Adipocyte (in vitro differentiated cells): ENCODE measurements around the gene ADCY2.
A peak's percentile ranks its signal among the peaks of the same experiment; 100 is the strongest.

ENCODE experiments used
- DNase-seq: peaks from one replicate; pipeline ENCODE4 v3.0.0-alpha.2; 2015; ENCODE audit warnings: low read depth
- H3K27me3 ChIP-seq: replicated peaks from 2 replicates; pipeline ENCODE4 v1.7.0; 2013; ENCODE audit warnings: mild to moderate bottlenecking, low read length, moderate library complexity; ENCODE audit not compliant: control insufficient read depth, insufficient read depth
- H3K36me3 ChIP-seq: 2 replicates; pipeline ENCODE4 v1.7.0; 2013; ENCODE audit warnings: low read length, mild to moderate bottlenecking, moderate library complexity; ENCODE audit not compliant: control insufficient read depth, insufficient read depth, severe bottlenecking
- H3K4me1 ChIP-seq: 2 replicates; pipeline ENCODE4 v1.7.0; 2013; ENCODE audit warnings: mild to moderate bottlenecking, low read length, moderate library complexity; ENCODE audit not compliant: control insufficient read depth, insufficient read depth
- H3K4me3 ChIP-seq: 2 replicates; pipeline ENCODE4 v1.7.0; 2013; ENCODE audit warnings: mild to moderate bottlenecking, low read length, moderate library complexity
- H3K9ac ChIP-seq: 2 replicates; pipeline ENCODE4 v1.7.0; 2013; ENCODE audit warnings: mild to moderate bottlenecking, low read length, moderate library complexity
- H3K9me3 ChIP-seq: 2 replicates; pipeline ENCODE4 v1.7.0; 2013; ENCODE audit warnings: mild to moderate bottlenecking, low read length, moderate library complexity; ENCODE audit not compliant: control insufficient read depth

ADCY2 gene

DNA sequence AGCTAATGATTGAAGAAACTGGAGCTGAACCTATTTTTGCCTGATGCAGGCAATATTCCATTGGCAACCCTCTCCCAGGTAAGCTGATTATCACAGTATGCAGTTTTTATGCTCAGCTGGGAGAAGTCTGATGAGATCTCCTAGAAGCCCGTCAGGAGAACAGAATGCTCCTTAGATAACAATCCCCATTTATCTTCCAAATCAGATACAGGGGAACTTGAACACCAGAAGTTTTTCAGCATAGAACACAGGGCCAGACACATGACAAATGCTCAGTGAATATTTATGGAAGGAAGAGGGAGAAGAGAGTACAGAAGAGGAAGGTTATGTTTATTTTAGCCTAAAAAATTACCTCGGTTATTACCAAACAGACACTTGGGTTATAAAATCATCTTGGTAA lies 417.1 kb downstream of the ADCY2 start:
- no peaks in the 10 kb centered on the region for H3K4me1 ChIP-seq
- no peak overlapping the region for H3K4me3 ChIP-seq
- H3K9ac ChIP-seq, result no peak overlapping the region
- H3K9me3 ChIP-seq, result no peaks in the 10 kb centered on the region
- H3K36me3 ChIP-seq, result no peaks in the 10 kb centered on the region
- no peak for DNase-seq
- peaks cover 25% of the 10 kb centered on the region for H3K27me3 ChIP-seq

GRCh38 chr5:7813576-7813975 lies 417.6 kb downstream of the ADCY2 start:
- Histone ChIP-seq H3K4me3 (no peak overlapping the region), H3K4me1 (no peaks in the 10 kb centered on the region), H3K36me3 (no peaks in the 10 kb centered on the region), H3K27me3 (peaks cover 19% of the 10 kb centered on the region), H3K9me3 (no peaks in the 10 kb centered on the region), H3K9ac (no peak overlapping the region)
- no peak for DNase-seq

GRCh38 chr5:7814816-7815215 lies 418.9 kb downstream of the ADCY2 start:
- Histone ChIP-seq H3K4me3 (no peak overlapping the region), H3K27me3 (peaks cover 28% of the 10 kb centered on the region), H3K4me1 (no peaks in the 10 kb centered on the region), H3K9ac (no peak overlapping the region), H3K9me3 (no peaks in the 10 kb centered on the region), H3K36me3 (no peaks in the 10 kb centered on the region)
- no peak for DNase-seq

GRCh38 chr5:7815892-7816534 lies 420.1 kb downstream of the ADCY2 start:
- peaks cover 21% of the 10 kb centered on the region for H3K27me3 ChIP-seq
- H3K9ac ChIP-seq, result peak overlapping the region; percentile 1
- peak; percentile 58 for DNase-seq
- no peaks in the 10 kb centered on the region for H3K36me3 ChIP-seq
- no peaks in the 10 kb centered on the region for H3K9me3 ChIP-seq
- no peaks in the 10 kb centered on the region for H3K4me1 ChIP-seq
- H3K4me3 ChIP-seq, result no peak overlapping the region

DNA sequence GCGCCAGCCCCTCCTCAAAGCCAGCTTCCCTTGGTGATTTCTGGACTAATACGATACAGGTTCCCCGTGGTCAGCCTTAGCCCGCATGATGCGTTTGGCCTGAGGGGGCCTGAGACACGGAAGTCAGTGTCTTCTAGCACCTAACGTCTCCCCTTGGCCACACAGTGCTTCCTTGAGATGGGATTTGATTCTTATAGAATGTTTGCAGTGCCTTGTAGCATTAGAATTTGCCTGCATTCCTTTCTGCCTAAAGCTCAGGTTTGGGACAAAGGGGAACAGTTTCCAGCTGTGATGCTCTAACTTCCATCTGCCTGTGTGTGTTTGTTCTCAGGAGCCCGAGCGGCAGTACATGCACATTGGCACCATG lies 420.6 kb downstream of the ADCY2 start:
- no peak overlapping the region for H3K9ac ChIP-seq
- no peaks in the 10 kb centered on the region for H3K4me1 ChIP-seq
- no peaks in the 10 kb centered on the region for H3K36me3 ChIP-seq
- DNase-seq, result no peak
- peaks cover 23% of the 10 kb centered on the region for H3K27me3 ChIP-seq
- no peaks in the 10 kb centered on the region for H3K9me3 ChIP-seq
- no peak overlapping the region for H3K4me3 ChIP-seq

- no peak for DNase-seq
- Histone ChIP-seq H3K36me3 (no peaks in the 10 kb centered on the region), H3K27me3 (peaks cover 15% of the 10 kb centered on the region), H3K9me3 (no peaks in the 10 kb centered on the region), H3K4me3 (no peak overlapping the region), H3K4me1 (peaks cover 8% of the 10 kb centered on the region), H3K9ac (no peak overlapping the region)
These were observed 426.5 kb downstream of the ADCY2 start for GRCh38 chr5:7822449-7822848.

GRCh38 chr5:7823594-7823993 lies 427.7 kb downstream of the ADCY2 start:
- Histone ChIP-seq H3K36me3 (no peaks in the 10 kb centered on the region), H3K9ac (no peak overlapping the region), H3K4me3 (no peak overlapping the region), H3K27me3 (peaks cover 15% of the 10 kb centered on the region), H3K4me1 (peaks cover 15% of the 10 kb centered on the region), H3K9me3 (no peaks in the 10 kb centered on the region)
- no peak for DNase-seq

GRCh38 chr5:7824995-7825394 lies 429.1 kb downstream of the ADCY2 start:
- no peak for DNase-seq
- Histone ChIP-seq H3K9ac (no peak overlapping the region), H3K27me3 (peaks cover 6% of the 10 kb centered on the region), H3K9me3 (no peaks in the 10 kb centered on the region), H3K36me3 (no peaks in the 10 kb centered on the region), H3K4me1 (peaks cover 15% of the 10 kb centered on the region), H3K4me3 (no peak overlapping the region)

- H3K27me3 ChIP-seq, result peaks cover 6% of the 10 kb centered on the region
- peaks cover 15% of the 10 kb centered on the region for H3K4me1 ChIP-seq
- H3K36me3 ChIP-seq, result no peaks in the 10 kb centered on the region
- no peak overlapping the region for H3K4me3 ChIP-seq
- no peak overlapping the region for H3K9ac ChIP-seq
- no peaks in the 10 kb centered on the region for H3K9me3 ChIP-seq
- no peak for DNase-seq
These were observed 429.7 kb downstream of the ADCY2 start for GRCh38 chr5:7825630-7826029.

DNA sequence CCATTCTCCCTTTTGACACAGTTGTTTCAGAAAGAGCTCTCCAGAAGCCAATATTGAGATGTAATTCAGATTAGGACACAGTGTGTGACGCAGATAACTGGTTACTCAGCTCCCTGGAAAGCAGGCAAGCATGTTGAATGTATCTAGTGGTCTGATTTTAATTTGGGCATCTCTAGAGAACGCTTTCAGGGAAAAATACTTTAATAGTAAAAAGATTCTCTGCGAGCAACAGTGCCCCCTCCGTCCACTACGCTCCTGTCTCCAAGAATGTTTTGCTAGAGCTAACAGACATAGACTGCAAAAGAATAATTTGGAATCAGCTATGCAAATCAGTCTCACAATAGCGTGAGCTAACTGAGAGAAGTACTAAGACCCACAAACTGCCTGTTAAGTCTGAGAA lies 431.7 kb downstream of the ADCY2 start:
- no peak overlapping the region for H3K9ac ChIP-seq
- peaks cover 7% of the 10 kb centered on the region for H3K27me3 ChIP-seq
- no peaks in the 10 kb centered on the region for H3K36me3 ChIP-seq
- DNase-seq, result peak; percentile 25
- peaks cover 15% of the 10 kb centered on the region for H3K4me1 ChIP-seq
- H3K4me3 ChIP-seq, result no peak overlapping the region
- no peaks in the 10 kb centered on the region for H3K9me3 ChIP-seq

DNA sequence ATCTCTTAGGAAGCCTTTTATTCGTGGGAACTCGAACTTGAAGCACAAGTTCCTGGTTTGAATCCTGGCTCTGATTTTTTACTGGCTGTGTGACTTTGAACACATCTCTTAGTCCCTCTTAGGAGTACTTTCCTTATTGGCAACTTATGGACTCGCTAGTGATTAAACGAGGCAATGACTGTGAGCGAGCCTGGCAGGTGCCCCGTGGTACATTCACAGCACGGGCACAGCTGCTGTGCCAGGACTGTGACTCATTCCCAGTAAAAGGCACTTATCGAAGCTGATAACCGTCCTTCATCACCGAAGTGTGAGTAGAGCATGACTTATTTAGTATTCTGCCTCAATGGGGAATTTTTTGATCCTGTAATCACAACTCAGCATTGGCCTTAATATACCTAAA lies 432.3 kb downstream of the ADCY2 start:
- Histone ChIP-seq H3K36me3 (no peaks in the 10 kb centered on the region), H3K4me1 (peaks cover 15% of the 10 kb centered on the region), H3K4me3 (no peak overlapping the region), H3K9ac (no peak overlapping the region), H3K27me3 (peaks cover 7% of the 10 kb centered on the region), H3K9me3 (no peaks in the 10 kb centered on the region)
- no peak for DNase-seq

GRCh38 chr5:7834982-7835381 lies 439.0 kb downstream of the ADCY2 start:
- H3K4me1 ChIP-seq, result no peaks in the 10 kb centered on the region
- H3K27me3 ChIP-seq, result peaks cover 11% of the 10 kb centered on the region
- H3K9ac ChIP-seq, result no peak overlapping the region
- DNase-seq, result no peak
- H3K36me3 ChIP-seq, result no peaks in the 10 kb centered on the region
- no peaks in the 10 kb centered on the region for H3K9me3 ChIP-seq
- H3K4me3 ChIP-seq, result no peak overlapping the region
